Nephron progenitor cell (in vitro differentiated cells): ENCODE results near the gene FAM171A1.

Experiments
- DNase-seq: peaks from one replicate; pipeline ENCODE4 v3.0.0; 2021
- H3K27ac Mint-ChIP-seq: 2 replicates; pipeline ENCODE4 v1.8.0; 2021; ENCODE audit warnings: mild to moderate bottlenecking, moderate library complexity, mixed read lengths
- H3K27me3 Mint-ChIP-seq: 2 replicates; pipeline ENCODE4 v1.8.0; 2021; ENCODE audit warnings: mild to moderate bottlenecking, low read depth, mixed read lengths; ENCODE audit not compliant: poor library complexity
- H3K36me3 Mint-ChIP-seq: 2 replicates; pipeline ENCODE4 v1.8.0; 2021; ENCODE audit warnings: low read depth, mixed read lengths
- H3K4me1 Mint-ChIP-seq: 2 replicates; pipeline ENCODE4 v1.8.0; 2021; ENCODE audit warnings: mixed read lengths
- H3K4me3 Mint-ChIP-seq: 2 replicates; pipeline ENCODE4 v1.8.0; 2021; ENCODE audit warnings: mild to moderate bottlenecking, moderate library complexity, mixed read lengths
- H3K9me3 Mint-ChIP-seq: 2 replicates; pipeline ENCODE4 v1.8.0; 2021; ENCODE audit warnings: mild to moderate bottlenecking, moderate library complexity, mixed read lengths
- CTCF ChIP-seq: fragments of 200-600 bp; sonication (generic); IDR thresholded peaks from 2 replicates; pipeline ENCODE4 v1.5.0; 2021; ENCODE audit warnings: antibody characterized with exemption

Gene FAM171A1

GRCh38 chr10:15315286-15315685, 55.8 kb downstream of the FAM171A1 start:
- Mint-ChIP-seq H3K4me1 (peaks cover 40% of the 10 kb centered on the region), H3K27ac (peak overlapping the region; percentile 93), H3K27me3 (no peaks in the 10 kb centered on the region), H3K36me3 (peaks cover 48% of the 10 kb centered on the region), H3K9me3 (peaks cover 4% of the 10 kb centered on the region), H3K4me3 (no peak overlapping the region)
- no peak for DNase-seq
- no peak for TF ChIP-seq CTCF

GRCh38 chr10:15314482-15315045, 56.5 kb downstream of the FAM171A1 start:
- no peak for DNase-seq
- Mint-ChIP-seq H3K4me3 (no peak overlapping the region), H3K4me1 (peaks cover 42% of the 10 kb centered on the region), H3K9me3 (no peaks in the 10 kb centered on the region), H3K27ac (peak overlapping the region; percentile 96), H3K36me3 (peaks cover 48% of the 10 kb centered on the region), H3K27me3 (no peaks in the 10 kb centered on the region)
- TF ChIP-seq CTCF: no peak

GRCh38 chr10:15313843-15314242, 57.2 kb downstream of the FAM171A1 start:
- DNase-seq: no peak
- Mint-ChIP-seq H3K4me1 (peaks cover 42% of the 10 kb centered on the region), H3K27ac (peak overlapping the region; percentile 96), H3K9me3 (no peaks in the 10 kb centered on the region), H3K36me3 (peaks cover 45% of the 10 kb centered on the region), H3K27me3 (no peaks in the 10 kb centered on the region), H3K4me3 (no peak overlapping the region)
- TF ChIP-seq CTCF: no peak

- H3K4me1 Mint-ChIP-seq: peaks cover 42% of the 10 kb centered on the region
- DNase-seq: no peak
- H3K4me3 Mint-ChIP-seq: no peak overlapping the region
- H3K27me3 Mint-ChIP-seq: no peaks in the 10 kb centered on the region
- H3K27ac Mint-ChIP-seq: peak overlapping the region; percentile 85
- no peaks in the 10 kb centered on the region for H3K9me3 Mint-ChIP-seq
- no peak for TF ChIP-seq CTCF
- H3K36me3 Mint-ChIP-seq: peaks cover 39% of the 10 kb centered on the region
These were observed 58.0 kb downstream of the FAM171A1 start for GRCh38 chr10:15313047-15313446.

GRCh38 chr10:15311569-15312280, 59.4 kb downstream of the FAM171A1 start:
- DNase-seq: no peak
- H3K4me1 Mint-ChIP-seq: peaks cover 37% of the 10 kb centered on the region
- no peak overlapping the region for H3K4me3 Mint-ChIP-seq
- H3K36me3 Mint-ChIP-seq: peaks cover 37% of the 10 kb centered on the region
- H3K9me3 Mint-ChIP-seq: no peaks in the 10 kb centered on the region
- TF ChIP-seq CTCF: no peak
- H3K27ac Mint-ChIP-seq: peak overlapping the region; percentile 83
- no peaks in the 10 kb centered on the region for H3K27me3 Mint-ChIP-seq
